ENCODE data around the gene TENM4. TPM values are rescaled to one million over a fixed set of nuclear protein-coding genes. Genes with fewer than 3 reads are reported as not detected.

TENM4 gene
- total and polyA plus RNA-seq, 4 donors = 0.02 to 0.33 (median 0.14) TPM

DNA sequence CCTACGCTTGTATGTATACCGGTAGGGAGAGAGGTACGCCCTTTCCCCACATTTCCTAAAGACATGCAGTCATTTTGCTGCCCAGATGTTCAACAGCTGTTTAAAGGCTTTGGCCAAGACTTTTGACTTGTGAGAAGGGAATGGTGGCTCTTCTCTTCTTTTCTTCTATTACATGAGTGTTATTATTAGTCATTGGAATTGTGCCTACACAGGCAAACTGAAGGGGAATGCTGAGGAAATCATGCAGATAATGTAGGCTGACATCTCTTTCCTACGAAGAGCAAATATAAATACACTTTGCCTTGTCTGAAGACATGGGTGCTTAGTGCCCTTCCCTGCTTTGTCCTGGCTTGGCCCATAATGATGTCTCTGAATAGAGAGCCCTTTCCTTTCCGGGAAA, 671.9 kb downstream of the TENM4 start:
- Histone ChIP-seq H3K9ac (ENCODE audit: low read depth in 1 of 2, low read length in 2 of 2) (no peak overlapping the region), H3K4me1 (ENCODE audit: control insufficient read depth in 4 of 4, insufficient read depth in 4 of 4, low read length in 3 of 4) (peaks cover 2 to 11% (median 8%) of the 10 kb centered on the region in 4 donors), H3K4me3 (ENCODE audit: low read depth in 1 of 3, low read length in 3 of 3) (no peak overlapping the region), H3K27me3 (ENCODE audit: control insufficient read depth in 4 of 4, insufficient read depth in 4 of 4, low read length in 3 of 4) (no peaks in the 10 kb centered on the region), H3K36me3 (ENCODE audit: control insufficient read depth in 4 of 4, insufficient read depth in 3 of 4, low read depth in 1 of 4, low read length in 3 of 4) (no peaks in the 10 kb centered on the region), H3K9me3 (ENCODE audit: control insufficient read depth in 4 of 4, low read length in 3 of 4) (no peaks in the 10 kb centered on the region), H3K27ac (ENCODE audit: low read depth in 1 of 2, low read length in 2 of 2) (no peak overlapping the region)
- 90% methylated on average over 5 of the region's 5 CpGs for WGBS
- no peak for TF ChIP-seq EGR1 (IDR thresholded peaks at IDR 0.05; ENCODE audit: low read depth in 2 of 2)
- TF ChIP-seq, protein P1, sequence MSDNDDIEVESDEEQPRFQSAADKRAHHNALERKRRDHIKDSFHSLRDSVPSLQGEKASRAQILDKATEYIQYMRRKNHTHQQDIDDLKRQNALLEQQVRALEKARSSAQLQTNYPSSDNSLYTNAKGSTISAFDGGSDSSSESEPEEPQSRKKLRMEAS (IDR thresholded peaks at IDR 0.05) = no peak
- no peak for DNase-seq (ENCODE audit: low spot score)

GRCh38 chr11:78768345-78768744, 672.5 kb downstream of the TENM4 start:
- Histone ChIP-seq H3K4me1 (ENCODE audit: control insufficient read depth in 4 of 4, insufficient read depth in 4 of 4, low read length in 3 of 4) (peaks cover 2 to 11% (median 8%) of the 10 kb centered on the region in 4 donors), H3K4me3 (ENCODE audit: low read depth in 1 of 3, low read length in 3 of 3) (no peak overlapping the region), H3K27me3 (ENCODE audit: control insufficient read depth in 4 of 4, insufficient read depth in 4 of 4, low read length in 3 of 4) (no peaks in the 10 kb centered on the region), H3K36me3 (ENCODE audit: control insufficient read depth in 4 of 4, insufficient read depth in 3 of 4, low read depth in 1 of 4, low read length in 3 of 4) (no peaks in the 10 kb centered on the region), H3K27ac (ENCODE audit: low read depth in 1 of 2, low read length in 2 of 2) (no peak overlapping the region), H3K9me3 (ENCODE audit: control insufficient read depth in 4 of 4, low read length in 3 of 4) (no peaks in the 10 kb centered on the region), H3K9ac (ENCODE audit: low read depth in 1 of 2, low read length in 2 of 2) (no peak overlapping the region)
- DNase-seq (ENCODE audit: low spot score) = no peak
- TF ChIP-seq EGR1 (IDR thresholded peaks at IDR 0.05; ENCODE audit: low read depth in 2 of 2) = no peak
- TF ChIP-seq FOXA2 (IDR thresholded peaks at IDR 0.05) = no peak
- TF ChIP-seq TAF1 (conservative IDR thresholded peaks at IDR 0.05) = no peak
- TF ChIP-seq GABPA (IDR thresholded peaks at IDR 0.05 in 1 of 2, conservative IDR thresholded peaks at IDR 0.05 in 1 of 2) = no peak
- TF ChIP-seq NR2F2 (IDR thresholded peaks at IDR 0.05) = no peak
- TF ChIP-seq FOXA1 (IDR thresholded peaks at IDR 0.05) = no peak
- TF ChIP-seq JUND (IDR thresholded peaks at IDR 0.05) = no peak
- TF ChIP-seq, protein P2, sequence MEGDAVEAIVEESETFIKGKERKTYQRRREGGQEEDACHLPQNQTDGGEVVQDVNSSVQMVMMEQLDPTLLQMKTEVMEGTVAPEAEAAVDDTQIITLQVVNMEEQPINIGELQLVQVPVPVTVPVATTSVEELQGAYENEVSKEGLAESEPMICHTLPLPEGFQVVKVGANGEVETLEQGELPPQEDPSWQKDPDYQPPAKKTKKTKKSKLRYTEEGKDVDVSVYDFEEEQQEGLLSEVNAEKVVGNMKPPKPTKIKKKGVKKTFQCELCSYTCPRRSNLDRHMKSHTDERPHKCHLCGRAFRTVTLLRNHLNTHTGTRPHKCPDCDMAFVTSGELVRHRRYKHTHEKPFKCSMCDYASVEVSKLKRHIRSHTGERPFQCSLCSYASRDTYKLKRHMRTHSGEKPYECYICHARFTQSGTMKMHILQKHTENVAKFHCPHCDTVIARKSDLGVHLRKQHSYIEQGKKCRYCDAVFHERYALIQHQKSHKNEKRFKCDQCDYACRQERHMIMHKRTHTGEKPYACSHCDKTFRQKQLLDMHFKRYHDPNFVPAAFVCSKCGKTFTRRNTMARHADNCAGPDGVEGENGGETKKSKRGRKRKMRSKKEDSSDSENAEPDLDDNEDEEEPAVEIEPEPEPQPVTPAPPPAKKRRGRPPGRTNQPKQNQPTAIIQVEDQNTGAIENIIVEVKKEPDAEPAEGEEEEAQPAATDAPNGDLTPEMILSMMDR (IDR thresholded peaks at IDR 0.05; ENCODE audit: low read depth, low read length, missing input control) = no peak
- no peak for TF ChIP-seq ZBTB33 (IDR thresholded peaks at IDR 0.05)
- no peak for TF ChIP-seq HNF4G (IDR thresholded peaks at IDR 0.05)
- TF ChIP-seq YY1 (IDR thresholded peaks at IDR 0.05) = no peak
- TF ChIP-seq HNF4A (conservative IDR thresholded peaks at IDR 0.05) = no peak
- 91% methylated on average over 3 of the region's 3 CpGs for WGBS

DNA sequence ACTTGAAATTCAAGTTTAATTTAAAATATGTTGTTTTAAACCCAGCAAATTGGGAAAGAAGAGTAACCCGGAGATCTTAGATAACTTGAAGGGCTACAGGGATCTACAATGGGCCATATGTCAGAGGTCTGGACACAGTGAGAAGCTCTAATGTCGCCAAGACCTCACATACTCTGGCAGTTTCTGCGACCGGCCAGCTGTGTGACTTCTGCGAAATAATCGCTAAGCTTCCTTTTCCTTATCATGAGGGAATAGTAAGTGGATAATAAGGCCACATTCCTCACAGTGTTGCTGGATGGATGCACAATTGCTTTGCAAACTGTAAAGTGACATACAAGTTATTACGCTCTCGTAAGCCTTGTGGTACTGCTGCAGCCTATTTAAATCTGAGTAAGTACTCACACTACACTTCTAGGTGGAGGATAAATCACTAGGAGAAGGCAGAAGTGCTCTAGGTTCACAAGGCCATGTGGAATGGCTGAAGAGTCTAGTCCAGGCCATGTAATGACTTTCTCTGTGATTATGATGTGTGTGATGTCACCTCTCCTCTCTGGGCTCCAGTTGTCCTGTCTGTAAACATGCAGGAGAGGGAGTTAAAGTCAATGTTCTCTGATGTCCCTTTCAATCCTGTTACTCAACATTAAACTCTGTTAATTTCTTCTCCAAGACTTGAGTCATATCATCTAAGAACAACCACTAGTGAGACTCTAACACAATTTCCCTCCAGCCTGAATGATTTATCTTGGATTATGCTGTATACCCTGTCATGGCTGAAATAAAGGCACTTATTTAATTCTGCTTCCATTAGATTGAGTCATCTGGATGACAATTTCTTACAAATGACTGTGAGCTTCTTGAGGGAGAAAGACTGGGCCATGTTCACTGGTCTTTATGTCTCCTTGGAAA, 673.5 kb downstream of the TENM4 start:
- 79% methylated on average over 8 of the region's 8 CpGs for WGBS

More for the DNA sequence above, 673.5 kb downstream of the TENM4 start:
- H3K36me3 ChIP-seq (ENCODE audit: control insufficient read depth in 4 of 4, insufficient read depth in 3 of 4, low read depth in 1 of 4, low read length in 3 of 4) = no peaks in the 10 kb centered on the region
- H3K9me3 ChIP-seq (ENCODE audit: control insufficient read depth in 4 of 4, low read length in 3 of 4) = no peaks in the 10 kb centered on the region
- no peak overlapping the region for H3K4me3 ChIP-seq (ENCODE audit: low read depth in 1 of 3, low read length in 3 of 3)
- peaks cover 2 to 11% (median 8%) of the 10 kb centered on the region in 4 donors for H3K4me1 ChIP-seq (ENCODE audit: control insufficient read depth in 4 of 4, insufficient read depth in 4 of 4, low read length in 3 of 4)
- peak; percentile 19 for TF ChIP-seq NR2F2 (IDR thresholded peaks at IDR 0.05)
- no peak for TF ChIP-seq SP1 (IDR thresholded peaks at IDR 0.05)
- H3K9ac ChIP-seq (ENCODE audit: low read depth in 1 of 2, low read length in 2 of 2) = no peak overlapping the region
- no peak for DNase-seq (ENCODE audit: low spot score)
- no peaks in the 10 kb centered on the region for H3K27me3 ChIP-seq (ENCODE audit: control insufficient read depth in 4 of 4, insufficient read depth in 4 of 4, low read length in 3 of 4)
- no peak overlapping the region for H3K27ac ChIP-seq (ENCODE audit: low read depth in 1 of 2, low read length in 2 of 2)
